Muscle of leg (tissue), 11 donors: Measurements from ENCODE around the gene SDHAF3. TPM values are rescaled to one million over a fixed set of nuclear protein-coding genes. Genes with fewer than 3 reads are reported as not detected.
A peak's percentile ranks its signal among the peaks of the same experiment; 100 is the strongest.
"Not testable (repeated sequence)": the region's sequence is repeated elsewhere in the genome, so short reads cannot be mapped to it uniquely, and the experiment has no call there.

Experiments
- DNase-seq: peaks from one replicate; pipeline ENCODE4 v3.0.0; 2013
- H3K27ac ChIP-seq: one replicate; pipeline ENCODE4 v1.5.1; 2013; ENCODE audit warnings: mild to moderate bottlenecking, low read length, control low read depth
- H3K27me3 ChIP-seq: one replicate; pipeline ENCODE4 v1.6.1; 2013; ENCODE audit warnings: low read length; ENCODE audit not compliant: control insufficient read depth, insufficient read depth
- H3K36me3 ChIP-seq: one replicate; pipeline ENCODE4 v1.6.1; 2013; ENCODE audit warnings: low read length; ENCODE audit not compliant: control insufficient read depth, insufficient read depth
- H3K4me1 ChIP-seq: one replicate; pipeline ENCODE4 v1.6.1; 2013; ENCODE audit warnings: low read length; ENCODE audit not compliant: control insufficient read depth, insufficient read depth
- H3K4me3 ChIP-seq: one replicate; pipeline ENCODE4 v1.5.1; 2013; ENCODE audit warnings: low read length, control low read depth
- H3K9me3 ChIP-seq: replicated peaks from 2 replicates; pipeline ENCODE4 v1.6.1; 2013; ENCODE audit warnings: low read depth, low read length; ENCODE audit not compliant: control insufficient read depth
- WGBS: methylation state at CpG from one replicate; pipeline ENCODE4 v1.1.5; 2013; ENCODE audit warnings: missing lambda C conversion rate; ENCODE audit not compliant: insufficient coverage; 5-methylcytosine and 5-hydroxymethylcytosine counted together
- polyA plus RNA-seq, 8 donors: library from polyadenylated mRNA; unstranded; fragments of 120-200 nt; gene quantifications; one replicate each; pipeline versions ENCODE4 v1.2.1 to v1.2.3, GENCODE V29; 2013; ENCODE audit warnings: inconsistent platforms in 1 of 8, low replicate concordance in 1 of 8; ENCODE audit not compliant: insufficient read length in 8 of 8, insufficient read depth in 1 of 8
- total RNA-seq: library from RNA; stranded (reverse); fragments of 120-200 nt; gene quantifications from one replicate; pipeline ENCODE4 v1.2.4, GENCODE V29; 2013

The SDHAF3 gene
- total and polyA plus RNA-seq, 9 donors = 13.1 to 27.6 (median 24.8) TPM

DNA sequence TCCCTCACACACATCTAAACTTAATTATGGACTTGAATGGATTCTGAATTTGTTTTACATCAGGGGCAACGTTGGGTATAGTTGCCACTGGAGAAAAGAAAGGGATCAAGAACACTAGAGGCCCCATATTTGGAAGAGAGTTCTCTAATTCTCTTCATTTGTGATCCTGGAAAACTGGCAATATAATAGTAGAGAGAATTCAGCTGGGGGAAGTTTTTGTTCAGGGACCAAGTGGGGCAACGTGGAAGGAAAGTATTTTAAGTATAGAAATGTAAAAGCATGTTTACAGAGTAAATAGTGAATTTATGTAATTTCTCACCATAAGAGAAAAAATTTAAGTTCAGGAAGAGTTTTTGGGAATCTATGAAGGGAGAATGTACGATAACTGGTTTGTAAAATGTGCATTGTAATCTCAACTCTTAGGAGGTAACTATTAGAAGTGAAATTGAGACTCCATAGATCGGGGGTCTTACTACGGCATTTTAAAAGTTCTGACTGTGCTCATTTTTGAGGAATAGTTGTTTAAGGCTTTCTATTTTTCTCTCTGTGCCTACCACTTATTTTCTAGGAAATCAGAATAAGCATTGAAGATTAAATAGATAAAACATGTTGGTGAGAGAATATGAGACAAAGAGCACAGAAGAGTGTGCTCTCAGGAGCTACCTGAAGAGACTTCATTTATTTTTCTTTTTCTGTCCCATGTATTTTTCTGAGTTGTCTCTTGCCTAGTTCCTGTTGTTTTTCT lies 3.4 kb downstream of the SDHAF3 start:
- H3K4me1 ChIP-seq = peaks cover 11% of the 10 kb centered on the region
- H3K4me3 ChIP-seq = no peak overlapping the region
- DNase-seq = no peak
- no peak overlapping the region for H3K27ac ChIP-seq
- WGBS = 90% methylated on average over 2 of the region's 5 CpGs
- H3K36me3 ChIP-seq = no peaks in the 10 kb centered on the region
- no peaks in the 10 kb centered on the region for H3K27me3 ChIP-seq
- H3K9me3 ChIP-seq = peaks cover 5% of the 10 kb centered on the region

DNA sequence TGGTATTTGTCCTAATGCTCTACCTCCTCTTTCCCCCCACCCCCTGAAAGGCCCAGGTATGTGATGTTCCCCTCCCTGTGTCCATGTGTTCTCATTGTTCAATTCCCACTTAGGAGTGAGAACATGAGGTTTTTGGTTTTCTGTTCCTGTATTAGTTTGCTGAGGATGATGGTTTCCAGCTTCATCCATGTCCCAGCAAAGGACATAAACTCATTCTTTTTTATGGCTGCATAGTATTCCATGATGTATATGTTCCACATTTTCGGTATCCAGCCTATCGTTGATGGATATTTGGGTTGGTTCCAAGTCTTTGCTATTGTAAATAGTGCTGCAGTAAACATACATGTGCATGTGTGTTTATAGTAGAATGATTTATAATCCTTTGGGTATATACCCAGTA lies 5.6 kb downstream of the SDHAF3 start:
- WGBS = no CpG with 5 or more reads among the region's 2 CpGs
- H3K4me3 ChIP-seq, H3K27me3 ChIP-seq, DNase-seq, H3K27ac ChIP-seq, H3K36me3 ChIP-seq, H3K9me3 ChIP-seq, H3K4me1 ChIP-seq: not testable (repeated sequence)

DNA sequence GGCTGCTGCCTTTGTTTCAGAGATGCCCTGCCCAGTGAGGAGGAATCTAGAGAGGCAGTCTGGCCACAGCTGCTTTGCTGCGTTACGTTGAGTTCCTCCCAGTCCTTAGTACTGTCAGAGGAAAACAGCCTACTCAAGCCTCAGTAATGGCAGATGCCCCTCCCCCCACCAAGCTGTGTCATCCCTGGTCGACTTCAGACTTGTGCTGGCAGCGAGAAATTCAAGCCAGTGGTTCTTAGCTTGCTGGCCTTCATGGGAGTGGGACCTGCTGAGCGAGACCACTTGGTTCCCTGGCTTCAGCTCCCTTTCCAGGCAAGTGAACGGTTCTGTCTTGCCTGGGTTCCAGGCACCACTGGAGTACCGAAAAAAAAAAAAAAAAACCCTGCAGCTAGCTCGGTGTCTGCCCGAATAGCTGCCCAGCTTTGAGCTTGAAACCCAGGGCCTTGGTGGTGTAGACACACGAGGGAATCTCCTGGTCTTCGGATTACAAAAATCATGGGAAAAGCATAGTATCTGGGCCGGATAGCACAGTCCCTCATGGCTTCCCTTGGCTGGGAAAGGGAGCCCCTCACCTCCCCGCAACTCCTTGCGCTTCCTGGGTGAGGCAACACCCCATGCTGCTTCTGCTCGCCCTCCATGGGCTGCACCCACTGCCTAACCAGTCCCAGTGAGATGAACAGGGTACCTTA lies 9.1 kb downstream of the SDHAF3 start:
- DNase-seq = no peak
- Histone ChIP-seq H3K4me3 (no peak overlapping the region), H3K9me3 (peaks cover 5% of the 10 kb centered on the region), H3K4me1 (no peaks in the 10 kb centered on the region), H3K27ac (no peak overlapping the region), H3K27me3 (no peaks in the 10 kb centered on the region), H3K36me3 (no peaks in the 10 kb centered on the region)
- WGBS = 75% methylated on average over 12 of the region's 15 CpGs

DNA sequence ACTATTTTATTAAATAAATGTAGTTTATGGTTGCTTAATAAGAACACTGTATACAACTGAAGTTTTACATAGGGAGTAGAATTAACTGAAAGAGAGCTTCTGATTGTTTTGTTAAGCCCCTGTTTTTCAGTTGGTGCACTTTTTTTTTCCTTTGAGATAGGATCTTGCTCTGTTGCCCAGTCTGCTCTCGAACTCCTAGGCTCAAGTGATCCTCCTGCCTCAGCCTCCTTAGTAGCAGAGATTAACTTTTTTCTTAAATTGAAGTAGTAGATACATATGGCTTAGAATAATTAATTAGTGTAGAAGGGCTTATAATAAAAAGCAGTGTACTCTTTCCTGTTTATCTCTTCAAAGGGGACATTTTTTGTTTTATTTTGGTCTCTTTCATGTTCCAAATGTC lies 11.2 kb downstream of the SDHAF3 start:
- Histone ChIP-seq H3K27ac (no peak overlapping the region), H3K4me1 (no peaks in the 10 kb centered on the region), H3K9me3 (peaks cover 5% of the 10 kb centered on the region), H3K27me3 (no peaks in the 10 kb centered on the region), H3K36me3 (no peaks in the 10 kb centered on the region), H3K4me3 (no peak overlapping the region)
- no CpG with 5 or more reads among the region's 1 CpG for WGBS
- DNase-seq = no peak

DNA sequence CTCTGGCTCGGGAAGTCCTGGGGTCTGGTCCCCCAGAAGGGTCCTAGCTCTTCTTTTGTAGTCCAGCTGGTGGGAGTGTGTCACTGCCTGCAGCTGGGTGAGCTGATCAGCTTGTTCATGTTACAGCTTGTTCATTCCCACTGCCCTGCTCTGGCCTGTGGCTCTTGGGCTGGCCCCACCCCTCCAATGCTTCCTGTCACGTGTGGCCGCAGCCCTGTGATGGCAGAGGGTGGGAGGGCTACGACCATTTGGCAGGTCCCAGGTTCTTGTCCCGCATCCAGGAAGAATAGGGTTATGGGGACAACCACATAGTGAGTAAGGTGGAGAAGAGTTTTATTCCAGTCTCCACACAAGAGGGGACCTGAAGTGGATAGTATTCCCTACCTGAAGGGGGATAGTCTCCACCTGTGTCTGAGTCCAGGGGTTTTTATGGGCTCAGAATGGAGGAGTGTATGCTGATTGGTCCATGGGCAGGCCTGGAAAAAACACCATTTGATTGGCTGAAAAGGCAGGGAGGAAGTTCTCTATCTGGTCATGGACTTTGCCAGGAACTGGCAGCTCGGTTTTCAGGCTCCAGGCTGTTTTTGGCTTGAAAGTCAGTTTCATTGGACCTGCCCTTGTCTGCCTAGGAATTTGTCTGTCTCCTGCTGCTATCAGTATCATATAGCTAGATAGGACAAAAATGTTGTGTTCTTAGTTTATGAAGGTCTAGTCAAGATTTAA lies 13.1 kb downstream of the SDHAF3 start:
- Histone ChIP-seq H3K4me3 (no peak overlapping the region), H3K4me1 (no peaks in the 10 kb centered on the region)
- 64% methylated on average over 3 of the region's 6 CpGs for WGBS

DNA sequence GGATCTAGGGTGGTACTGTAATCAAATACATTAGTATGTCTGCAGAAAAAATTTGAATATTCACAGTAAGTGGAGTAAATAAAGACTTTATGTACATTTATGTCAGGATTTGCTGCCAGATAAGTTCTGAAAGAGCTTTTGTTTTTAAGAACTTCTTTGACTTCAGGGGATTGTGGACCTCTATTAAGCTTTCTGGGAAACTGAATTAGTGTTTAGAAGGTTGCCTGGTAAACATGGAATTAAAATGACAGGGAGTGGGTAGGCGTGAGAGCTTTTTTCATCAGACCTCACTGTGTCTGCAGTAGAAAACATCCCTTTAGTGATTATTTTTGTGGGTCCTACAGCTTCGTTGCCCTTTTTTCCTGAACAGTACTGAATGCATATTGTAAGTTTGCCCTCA lies 15.7 kb downstream of the SDHAF3 start:
- H3K4me3 ChIP-seq = no peak overlapping the region
- H3K4me1 ChIP-seq = no peaks in the 10 kb centered on the region
- no peaks in the 10 kb centered on the region for H3K27me3 ChIP-seq
- H3K9me3 ChIP-seq = no peaks in the 10 kb centered on the region
- no CpG with 5 or more reads among the region's 2 CpGs for WGBS
- no peak overlapping the region for H3K27ac ChIP-seq
- no peaks in the 10 kb centered on the region for H3K36me3 ChIP-seq
- no peak for DNase-seq

More for the DNA sequence above, 13.1 kb downstream of the SDHAF3 start:
- Histone ChIP-seq H3K9me3 (no peaks in the 10 kb centered on the region), H3K36me3 (no peaks in the 10 kb centered on the region), H3K27me3 (no peaks in the 10 kb centered on the region), H3K27ac (no peak overlapping the region)
- DNase-seq = no peak

DNA sequence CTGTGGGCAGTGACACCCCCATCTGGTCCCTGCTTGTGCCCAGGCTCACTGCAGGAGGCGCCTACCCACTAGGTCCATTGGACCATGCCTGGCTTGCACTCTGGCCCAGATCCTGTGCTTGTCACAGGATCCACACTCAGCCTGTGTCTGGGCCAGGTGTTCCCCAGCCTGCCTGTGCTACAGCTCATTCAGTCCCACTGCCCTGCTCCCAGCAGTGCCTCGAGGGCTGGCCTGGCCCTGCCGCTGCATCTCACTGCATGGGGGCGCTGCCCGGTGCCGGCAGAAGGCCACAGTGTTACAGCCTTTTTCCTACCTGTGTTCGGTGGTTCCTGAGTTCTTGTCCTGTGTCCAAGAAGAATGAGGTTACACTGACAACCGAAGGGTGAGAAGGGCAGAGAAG lies 21.3 kb downstream of the SDHAF3 start:
- H3K4me1 ChIP-seq = no peaks in the 10 kb centered on the region
- peaks cover 12% of the 10 kb centered on the region for H3K9me3 ChIP-seq
- H3K27me3 ChIP-seq = no peaks in the 10 kb centered on the region
- 96% methylated on average over 5 of the region's 8 CpGs for WGBS
- no peaks in the 10 kb centered on the region for H3K36me3 ChIP-seq
- no peak overlapping the region for H3K4me3 ChIP-seq
- no peak for DNase-seq
- no peak overlapping the region for H3K27ac ChIP-seq

DNA sequence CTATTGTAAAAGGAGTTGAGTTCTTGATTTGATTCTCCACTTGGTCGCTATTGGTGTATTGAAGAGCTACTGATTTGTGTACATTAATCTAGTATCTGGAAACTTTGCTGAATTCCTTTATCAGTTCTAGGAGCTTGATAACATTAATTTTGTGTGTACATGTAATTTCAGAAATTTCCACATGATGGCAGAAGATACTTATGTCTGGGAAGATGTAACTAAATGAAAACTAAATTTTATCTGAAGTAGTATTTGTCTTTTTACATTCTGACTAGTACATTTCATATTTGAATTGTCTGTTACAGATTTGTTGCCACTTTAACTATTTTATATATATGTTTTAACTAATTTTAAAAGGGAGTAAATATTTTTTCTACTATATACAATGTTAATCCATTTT lies 27.6 kb downstream of the SDHAF3 start:
- Histone ChIP-seq H3K9me3 (peaks cover 5% of the 10 kb centered on the region), H3K27ac (no peak overlapping the region), H3K27me3 (no peaks in the 10 kb centered on the region), H3K36me3 (no peaks in the 10 kb centered on the region), H3K4me3 (no peak overlapping the region), H3K4me1 (no peaks in the 10 kb centered on the region)
- DNase-seq = peak; percentile 33
- no CpG with 5 or more reads among the region's 1 CpG for WGBS

DNA sequence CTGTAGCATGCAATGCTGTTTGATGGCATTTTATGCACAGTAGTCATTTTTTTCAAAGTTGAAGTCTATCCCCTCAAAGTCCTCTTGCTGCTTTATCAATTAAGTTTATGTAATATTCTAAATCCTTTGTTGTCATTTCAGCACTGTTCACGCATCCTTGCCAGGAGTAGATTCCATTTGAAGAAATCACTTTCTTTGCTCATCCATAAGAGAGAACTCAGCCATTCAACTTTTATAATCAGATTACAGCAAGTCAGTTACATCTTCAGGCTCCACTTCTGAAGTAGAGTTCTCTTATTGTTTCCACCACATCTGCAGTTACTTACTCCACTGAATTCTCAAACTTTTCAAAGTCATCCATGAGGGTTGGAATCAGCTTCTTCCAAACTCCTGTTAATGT lies 32.3 kb downstream of the SDHAF3 start:
- H3K4me3 ChIP-seq = no peak overlapping the region
- H3K36me3 ChIP-seq = no peaks in the 10 kb centered on the region
- H3K4me1 ChIP-seq = no peaks in the 10 kb centered on the region
- no peak overlapping the region for H3K27ac ChIP-seq
- H3K9me3 ChIP-seq = no peaks in the 10 kb centered on the region
- DNase-seq = no peak
- no peaks in the 10 kb centered on the region for H3K27me3 ChIP-seq
- WGBS = no CpG with 5 or more reads among the region's 1 CpG

DNA sequence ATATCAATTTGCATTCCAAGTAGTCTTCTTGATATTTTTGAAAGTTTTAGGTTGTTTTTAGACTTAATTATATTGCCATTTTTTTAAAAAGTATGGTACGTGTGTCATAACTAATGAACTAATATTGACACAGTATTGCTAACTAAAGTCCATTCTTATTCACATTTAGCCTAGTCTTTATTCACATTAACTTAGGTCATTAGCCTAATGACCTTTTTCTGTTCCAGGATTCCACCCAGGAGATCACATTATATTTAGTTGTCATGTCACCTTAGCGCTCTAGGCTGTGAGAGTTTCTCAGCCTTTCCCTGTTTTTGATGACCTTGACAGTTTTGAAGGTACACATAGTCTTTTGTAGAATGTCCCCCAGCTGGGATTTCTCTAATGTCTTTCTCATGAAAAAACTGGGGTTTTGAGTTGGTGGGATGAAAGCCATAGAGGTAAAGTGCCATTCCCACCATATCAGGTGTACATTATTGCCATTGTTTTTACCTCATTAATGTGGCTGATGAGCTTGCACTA lies 38.5 kb downstream of the SDHAF3 start:
- no peak overlapping the region for H3K27ac ChIP-seq
- H3K9me3 ChIP-seq = peaks cover 6% of the 10 kb centered on the region
- H3K4me3 ChIP-seq = no peak overlapping the region
- no CpG with 5 or more reads among the region's 2 CpGs for WGBS
- no peaks in the 10 kb centered on the region for H3K4me1 ChIP-seq
- no peaks in the 10 kb centered on the region for H3K27me3 ChIP-seq
- no peaks in the 10 kb centered on the region for H3K36me3 ChIP-seq
- no peak for DNase-seq
